Measurements from ENCODE around the gene FHOD1.

The FHOD1 gene

GRCh38 chr16:67247192-67248072 is at the start of gene FHOD1:
Gene FHOD1, minus strand, starts transcription at chr16:67247481. Its CDS starts 71 bp downstream, at chr16:67247410.
- DNase-seq: peak; percentile 96

- DNase-seq: no peak
These were observed 49.1 kb upstream of the FHOD1 start for GRCh38 chr16:67296420-67296819.

GRCh38 chr16:67294938-67295361 is 47.7 kb upstream of the FHOD1 start:
- no peak for DNase-seq

- DNase-seq: no peak
These were observed 47.0 kb upstream of the FHOD1 start for GRCh38 chr16:67294171-67294757.

- no peak for DNase-seq
These were observed 44.2 kb upstream of the FHOD1 start for GRCh38 chr16:67291461-67291860.

GRCh38 chr16:67287960-67288359 is 40.7 kb upstream of the FHOD1 start:
- no peak for DNase-seq

- no peak for DNase-seq
These were observed 39.4 kb upstream of the FHOD1 start for GRCh38 chr16:67286441-67287235.

- DNase-seq: no peak
These were observed 37.7 kb upstream of the FHOD1 start for GRCh38 chr16:67284699-67285646.

GRCh38 chr16:67283826-67284555 is 36.7 kb upstream of the FHOD1 start:
- DNase-seq: no peak

- no peak for DNase-seq
These were observed 36.0 kb upstream of the FHOD1 start for GRCh38 chr16:67283039-67283825.

- no peak for DNase-seq
These were observed 35.1 kb upstream of the FHOD1 start for GRCh38 chr16:67282447-67282805.

- DNase-seq: no peak
These were observed 34.5 kb upstream of the FHOD1 start for GRCh38 chr16:67281536-67282446.

GRCh38 chr16:67280090-67281015 is 33.1 kb upstream of the FHOD1 start:
- DNase-seq: no peak

- DNase-seq: peak; percentile 81 to 88
These were observed 32.2 kb upstream of the FHOD1 start, which contains the start of gene PLEKHG4 for GRCh38 chr16:67279296-67280089. Gene PLEKHG4, plus strand, starts transcription at chr16:67279532. Its CDS starts 513 bp downstream, at chr16:67280045.

- DNase-seq: peak; percentile 5 to 50
These were observed 31.6 kb upstream of the FHOD1 start for GRCh38 chr16:67278773-67279295.

- no peak for DNase-seq
These were observed 30.9 kb upstream of the FHOD1 start for GRCh38 chr16:67277999-67278772.

Data from CD4-positive, alpha-beta T cell treated with Interferon alpha-2 for 1 hour (primary cell).